Stimulated activated naive CD4-positive, alpha-beta T cell treated with Interleukin-2 at 50 U/mL for 16 hours (primary cell): ENCODE measurements around the gene UBE2D2.

Experiments
- DNase-seq: peaks from one replicate; lab custom pipeline; 2025; lab: John Stamatoyannopoulos, UW

UBE2D2 gene

GRCh38 chr5:139660923-139661814, 100.0 kb downstream of the UBE2D2 start:
- DNase-seq, result no peak

GRCh38 chr5:139662617-139663016, 101.5 kb downstream of the UBE2D2 start:
- no peak for DNase-seq

- no peak for DNase-seq
Observed at GRCh38 chr5:139663207-139664085, 102.3 kb downstream of the UBE2D2 start.

GRCh38 chr5:139664086-139664693, 103.1 kb downstream of the UBE2D2 start:
- no peak for DNase-seq

- no peak for DNase-seq
Observed at GRCh38 chr5:139664727-139665351, 103.7 kb downstream of the UBE2D2 start.

- DNase-seq, result no peak
Observed at GRCh38 chr5:139665626-139666025, 104.5 kb downstream of the UBE2D2 start.

- DNase-seq, result no peak
Observed at GRCh38 chr5:139666551-139666950, 105.4 kb downstream of the UBE2D2 start.

GRCh38 chr5:139667001-139667729, 106.0 kb downstream of the UBE2D2 start:
- DNase-seq, result no peak

GRCh38 chr5:139667730-139668063, 106.6 kb downstream of the UBE2D2 start:
- no peak for DNase-seq

GRCh38 chr5:139668064-139668880, 107.1 kb downstream of the UBE2D2 start:
- DNase-seq, result peak; percentile 31

GRCh38 chr5:139668924-139669661, 108.0 kb downstream of the UBE2D2 start:
- no peak for DNase-seq

- DNase-seq, result no peak
Observed at GRCh38 chr5:139669662-139670368, 108.7 kb downstream of the UBE2D2 start.

GRCh38 chr5:139670369-139671095, 109.4 kb downstream of the UBE2D2 start:
- DNase-seq, result no peak

GRCh38 chr5:139671096-139671841, 110.1 kb downstream of the UBE2D2 start:
- DNase-seq, result no peak

GRCh38 chr5:139675213-139675612, 114.1 kb downstream of the UBE2D2 start:
- DNase-seq, result no peak

GRCh38 chr5:139675825-139676224, 114.7 kb downstream of the UBE2D2 start:
- no peak for DNase-seq

GRCh38 chr5:139676406-139676805, 115.3 kb downstream of the UBE2D2 start:
- DNase-seq, result no peak
